OCI-LY1 (cell line): ENCODE results near the gene TTC19.

Experiments
- H2AFZ ChIP-seq: fragments of 200-600 bp; sonication (generic), shearing (Covaris generic); 2 replicates; pipeline ENCODE4 v1.6.0; 2014; ENCODE audit warnings: antibody characterized with exemption, mild to moderate bottlenecking, low read length
- H3F3A ChIP-seq: fragments of 200-600 bp; sonication (generic), shearing (Covaris generic); 2 replicates; pipeline ENCODE4 v1.6.0; 2014; ENCODE audit warnings: mild to moderate bottlenecking, antibody characterized with exemption, low read length, moderate library complexity; ENCODE audit not compliant: insufficient read depth
- H3K27ac ChIP-seq: fragments of 200-600 bp; sonication (generic); 2 replicates; pipeline ENCODE4 v1.5.1; 2014; ENCODE audit warnings: low read length, mixed run types, mild to moderate bottlenecking, low read depth; ENCODE audit not compliant: poor library complexity, severe bottlenecking
- H3K27me3 ChIP-seq: fragments of 200-600 bp; sonication (generic); 2 replicates; pipeline ENCODE4 v1.6.0; 2014; ENCODE audit warnings: antibody characterized with exemption, mild to moderate bottlenecking, low read length, moderate library complexity; ENCODE audit not compliant: insufficient read depth
- H3K36me3 ChIP-seq: fragments of 200-600 bp; sonication (generic); 2 replicates; pipeline ENCODE4 v1.6.1; 2014; ENCODE audit warnings: mild to moderate bottlenecking, antibody characterized with exemption, low read length, moderate library complexity, mixed read lengths; ENCODE audit not compliant: insufficient read depth
- H3K4me1 ChIP-seq: fragments of 200-600 bp; sonication (generic); 2 replicates; pipeline ENCODE4 v1.5.1; 2014; ENCODE audit warnings: mild to moderate bottlenecking, low read length, moderate library complexity; ENCODE audit not compliant: insufficient read depth, severe bottlenecking
- H3K4me2 ChIP-seq: fragments of 200-600 bp; sonication (generic), shearing (Covaris generic); 2 replicates; pipeline ENCODE4 v1.6.1; 2014; ENCODE audit warnings: low read length
- H3K4me3 ChIP-seq: fragments of 200-600 bp; sonication (generic); 2 replicates; pipeline ENCODE4 v1.5.1; 2014; ENCODE audit warnings: low read length, low read depth, mild to moderate bottlenecking, mixed read lengths; ENCODE audit not compliant: poor library complexity, severe bottlenecking
- H3K79me2 ChIP-seq: fragments of 200-600 bp; shearing (Covaris generic); 2 replicates; pipeline ENCODE4 v1.6.1; 2016; ENCODE audit warnings: mixed run types, low read length, mixed read lengths; ENCODE audit not compliant: insufficient read depth
- H3K9ac ChIP-seq: fragments of 200-600 bp; sonication (generic), shearing (Covaris generic); 2 replicates; pipeline ENCODE4 v1.6.1; 2014; ENCODE audit warnings: mild to moderate bottlenecking, low read length, mixed read lengths
- H3K9me2 ChIP-seq: fragments of 200-600 bp; sonication (generic), shearing (Covaris generic); 2 replicates; pipeline ENCODE4 v1.6.1; 2014; ENCODE audit warnings: low read depth, mild to moderate bottlenecking, low read length, mixed read lengths
- H3K9me3 ChIP-seq: fragments of 200-600 bp; shearing (Covaris generic); 2 replicates; pipeline ENCODE4 v1.6.1; 2014; ENCODE audit warnings: low read length, mixed read lengths
- H4K20me1 ChIP-seq: fragments of 200-600 bp; sonication (generic), shearing (Covaris generic); 2 replicates; pipeline ENCODE4 v1.6.0; 2016; ENCODE audit warnings: mild to moderate bottlenecking, low read length; ENCODE audit not compliant: insufficient read depth
- EZH2 ChIP-seq: fragments of 200-600 bp; sonication (generic), shearing (Covaris generic); IDR thresholded peaks from 2 replicates; pipeline ENCODE4 v1.8.0; 2017; ENCODE audit warnings: borderline replicate concordance, mixed run types, mild to moderate bottlenecking, antibody characterized with exemption, low read length, moderate library complexity, mixed read lengths
- TF ChIP-seq, protein P1 (sequence below): fragments of 200-600 bp; sonication (generic), shearing (Covaris generic); IDR thresholded peaks from 2 replicates; pipeline ENCODE4 v1.5.1; 2017; ENCODE audit warnings: mild to moderate bottlenecking, antibody characterized with exemption, low read length, moderate library complexity, mixed read lengths

Gene TTC19

DNA sequence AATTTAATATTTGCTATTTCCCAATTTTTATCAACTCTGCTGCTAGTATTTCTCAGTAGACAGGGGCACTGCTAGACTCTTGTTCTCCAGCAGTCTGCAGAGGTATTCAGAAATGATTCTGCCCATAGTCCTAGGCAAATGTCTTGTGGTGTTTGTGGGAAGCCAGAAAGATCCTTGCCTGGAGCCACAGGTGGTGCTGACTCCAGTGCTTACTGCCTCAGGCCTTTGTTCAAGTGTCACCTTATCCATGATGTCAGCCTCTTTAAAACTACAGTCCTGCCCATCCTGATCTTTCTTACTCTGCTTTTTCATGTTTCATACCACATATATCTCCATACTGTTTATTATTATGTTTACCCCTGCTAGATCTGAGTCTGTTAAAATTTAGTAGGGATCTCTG lies 26.6 kb upstream of the TTC19 start:
- no peaks in the 10 kb centered on the region for H3K79me2 ChIP-seq

DNA sequence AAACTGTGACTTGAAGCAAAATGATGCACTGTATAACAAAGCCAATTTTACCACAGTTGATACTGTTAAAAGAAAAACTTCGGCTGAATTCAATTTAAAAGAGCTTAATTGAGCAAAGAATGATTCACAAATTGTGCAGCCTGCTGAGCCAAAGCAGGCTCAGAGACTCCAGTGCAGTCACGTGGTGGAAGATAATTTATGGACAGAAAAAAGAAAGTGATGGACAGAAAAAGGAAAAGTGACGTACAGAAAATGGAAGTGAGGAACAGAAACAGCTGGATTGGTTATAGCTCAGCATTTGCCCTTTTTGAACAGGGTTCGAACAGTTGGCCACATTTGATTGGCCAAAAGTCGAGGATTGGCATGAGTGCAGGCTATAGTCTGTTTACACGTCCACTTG lies 25.8 kb upstream of the TTC19 start:
- Histone ChIP-seq H3K4me3 (no peak overlapping the region), H3K36me3 (no peaks in the 10 kb centered on the region), H3K4me2 (no peak overlapping the region), H2AFZ (no peak overlapping the region), H4K20me1 (no peaks in the 10 kb centered on the region), H3K9me2 (no peaks in the 10 kb centered on the region), H3F3A (no peaks in the 10 kb centered on the region), H3K9me3 (no peaks in the 10 kb centered on the region), H3K79me2 (no peaks in the 10 kb centered on the region), H3K4me1 (no peaks in the 10 kb centered on the region), H3K27ac (no peak overlapping the region), H3K27me3 (no peaks in the 10 kb centered on the region), H3K9ac (no peak overlapping the region)
- TF ChIP-seq, protein P1, sequence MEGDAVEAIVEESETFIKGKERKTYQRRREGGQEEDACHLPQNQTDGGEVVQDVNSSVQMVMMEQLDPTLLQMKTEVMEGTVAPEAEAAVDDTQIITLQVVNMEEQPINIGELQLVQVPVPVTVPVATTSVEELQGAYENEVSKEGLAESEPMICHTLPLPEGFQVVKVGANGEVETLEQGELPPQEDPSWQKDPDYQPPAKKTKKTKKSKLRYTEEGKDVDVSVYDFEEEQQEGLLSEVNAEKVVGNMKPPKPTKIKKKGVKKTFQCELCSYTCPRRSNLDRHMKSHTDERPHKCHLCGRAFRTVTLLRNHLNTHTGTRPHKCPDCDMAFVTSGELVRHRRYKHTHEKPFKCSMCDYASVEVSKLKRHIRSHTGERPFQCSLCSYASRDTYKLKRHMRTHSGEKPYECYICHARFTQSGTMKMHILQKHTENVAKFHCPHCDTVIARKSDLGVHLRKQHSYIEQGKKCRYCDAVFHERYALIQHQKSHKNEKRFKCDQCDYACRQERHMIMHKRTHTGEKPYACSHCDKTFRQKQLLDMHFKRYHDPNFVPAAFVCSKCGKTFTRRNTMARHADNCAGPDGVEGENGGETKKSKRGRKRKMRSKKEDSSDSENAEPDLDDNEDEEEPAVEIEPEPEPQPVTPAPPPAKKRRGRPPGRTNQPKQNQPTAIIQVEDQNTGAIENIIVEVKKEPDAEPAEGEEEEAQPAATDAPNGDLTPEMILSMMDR = no peak
- no peak for TF ChIP-seq EZH2

More for the DNA sequence above, 26.6 kb upstream of the TTC19 start:
- no peak for TF ChIP-seq EZH2
- TF ChIP-seq, protein P1 = no peak
- Histone ChIP-seq H3K4me1 (no peaks in the 10 kb centered on the region), H2AFZ (no peak overlapping the region), H3K27ac (no peak overlapping the region), H3K4me2 (no peak overlapping the region), H3K9me3 (no peaks in the 10 kb centered on the region), H3K9ac (no peak overlapping the region), H3F3A (no peaks in the 10 kb centered on the region), H3K9me2 (no peaks in the 10 kb centered on the region), H3K4me3 (no peak overlapping the region), H3K36me3 (no peaks in the 10 kb centered on the region), H3K27me3 (no peaks in the 10 kb centered on the region), H4K20me1 (no peaks in the 10 kb centered on the region)

DNA sequence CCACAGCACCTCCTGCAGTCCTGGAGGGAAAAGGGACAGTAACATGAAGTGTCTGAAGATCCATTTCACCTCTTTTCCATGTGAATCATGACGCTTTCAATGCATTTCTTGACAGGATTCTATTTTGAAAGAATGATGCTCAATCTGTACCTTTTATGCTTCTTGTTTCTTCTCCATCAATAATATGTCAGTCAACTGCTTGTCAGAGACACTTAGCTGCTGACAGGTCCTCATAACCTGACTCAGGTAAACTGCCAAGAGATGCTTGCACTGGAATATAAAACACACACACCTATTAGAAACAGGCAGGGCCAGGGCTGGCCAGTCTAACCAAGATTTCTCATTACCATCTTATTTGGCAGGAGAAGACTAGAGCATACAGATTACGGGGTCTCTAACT lies 21.7 kb upstream of the TTC19 start:
- Histone ChIP-seq H3K9ac (no peak overlapping the region), H2AFZ (no peak overlapping the region), H3K4me1 (no peaks in the 10 kb centered on the region), H3K9me3 (no peaks in the 10 kb centered on the region), H3K79me2 (no peaks in the 10 kb centered on the region), H3K27ac (no peak overlapping the region), H3K4me3 (no peak overlapping the region), H3K4me2 (no peak overlapping the region), H3K27me3 (no peaks in the 10 kb centered on the region), H3K36me3 (peaks cover 12% of the 10 kb centered on the region), H4K20me1 (no peaks in the 10 kb centered on the region), H3K9me2 (no peaks in the 10 kb centered on the region), H3F3A (no peaks in the 10 kb centered on the region)
- TF ChIP-seq EZH2 = no peak
- TF ChIP-seq, protein P1 = no peak
